22Rv1 (cell line): ENCODE results near the gene DNAJB9.

Experiments
- ZFX ChIP-seq: fragments of 450-650 bp; IDR thresholded peaks from 2 replicates; pipeline ENCODE4 v1.6.1; 2017; ENCODE audit warnings: antibody characterized with exemption, borderline replicate concordance
- TF ChIP-seq, protein P1 (sequence below): fragments of 450-650 bp; IDR thresholded peaks from 2 replicates; pipeline ENCODE4 v1.5.1; 2017; ENCODE audit warnings: mild to moderate bottlenecking

DNA sequence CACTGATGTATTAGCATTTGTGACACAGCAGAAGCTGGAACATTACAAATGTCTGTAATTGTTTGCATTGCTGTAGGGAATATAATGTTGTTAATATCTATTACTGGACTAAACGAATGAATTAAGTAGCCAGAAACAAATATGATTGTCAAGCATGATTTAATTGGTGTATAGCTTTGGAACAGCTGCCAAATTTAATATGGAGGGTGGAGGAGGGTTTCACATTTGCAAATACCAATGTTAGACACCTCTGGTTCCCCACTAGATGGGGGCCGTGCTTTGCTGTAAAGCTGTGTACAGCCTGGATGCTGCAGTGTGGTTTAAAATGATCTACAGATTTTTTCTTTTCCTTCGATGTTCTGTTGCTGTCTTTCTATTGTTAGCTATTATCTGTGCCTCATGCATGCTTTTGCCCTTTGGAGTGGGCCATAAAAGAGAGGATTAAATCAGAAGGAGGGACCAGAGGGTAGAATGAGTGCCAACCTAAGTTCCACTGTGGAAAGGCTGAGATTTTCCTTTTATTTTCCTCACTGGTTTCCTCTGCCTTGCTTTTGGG, 23.1 kb downstream of the DNAJB9 start:
- TF ChIP-seq, protein P1, sequence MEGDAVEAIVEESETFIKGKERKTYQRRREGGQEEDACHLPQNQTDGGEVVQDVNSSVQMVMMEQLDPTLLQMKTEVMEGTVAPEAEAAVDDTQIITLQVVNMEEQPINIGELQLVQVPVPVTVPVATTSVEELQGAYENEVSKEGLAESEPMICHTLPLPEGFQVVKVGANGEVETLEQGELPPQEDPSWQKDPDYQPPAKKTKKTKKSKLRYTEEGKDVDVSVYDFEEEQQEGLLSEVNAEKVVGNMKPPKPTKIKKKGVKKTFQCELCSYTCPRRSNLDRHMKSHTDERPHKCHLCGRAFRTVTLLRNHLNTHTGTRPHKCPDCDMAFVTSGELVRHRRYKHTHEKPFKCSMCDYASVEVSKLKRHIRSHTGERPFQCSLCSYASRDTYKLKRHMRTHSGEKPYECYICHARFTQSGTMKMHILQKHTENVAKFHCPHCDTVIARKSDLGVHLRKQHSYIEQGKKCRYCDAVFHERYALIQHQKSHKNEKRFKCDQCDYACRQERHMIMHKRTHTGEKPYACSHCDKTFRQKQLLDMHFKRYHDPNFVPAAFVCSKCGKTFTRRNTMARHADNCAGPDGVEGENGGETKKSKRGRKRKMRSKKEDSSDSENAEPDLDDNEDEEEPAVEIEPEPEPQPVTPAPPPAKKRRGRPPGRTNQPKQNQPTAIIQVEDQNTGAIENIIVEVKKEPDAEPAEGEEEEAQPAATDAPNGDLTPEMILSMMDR: peak; percentile 43
- no peak for TF ChIP-seq ZFX
